Measurements from ENCODE around the gene ZBTB9.

Gene ZBTB9

DNA sequence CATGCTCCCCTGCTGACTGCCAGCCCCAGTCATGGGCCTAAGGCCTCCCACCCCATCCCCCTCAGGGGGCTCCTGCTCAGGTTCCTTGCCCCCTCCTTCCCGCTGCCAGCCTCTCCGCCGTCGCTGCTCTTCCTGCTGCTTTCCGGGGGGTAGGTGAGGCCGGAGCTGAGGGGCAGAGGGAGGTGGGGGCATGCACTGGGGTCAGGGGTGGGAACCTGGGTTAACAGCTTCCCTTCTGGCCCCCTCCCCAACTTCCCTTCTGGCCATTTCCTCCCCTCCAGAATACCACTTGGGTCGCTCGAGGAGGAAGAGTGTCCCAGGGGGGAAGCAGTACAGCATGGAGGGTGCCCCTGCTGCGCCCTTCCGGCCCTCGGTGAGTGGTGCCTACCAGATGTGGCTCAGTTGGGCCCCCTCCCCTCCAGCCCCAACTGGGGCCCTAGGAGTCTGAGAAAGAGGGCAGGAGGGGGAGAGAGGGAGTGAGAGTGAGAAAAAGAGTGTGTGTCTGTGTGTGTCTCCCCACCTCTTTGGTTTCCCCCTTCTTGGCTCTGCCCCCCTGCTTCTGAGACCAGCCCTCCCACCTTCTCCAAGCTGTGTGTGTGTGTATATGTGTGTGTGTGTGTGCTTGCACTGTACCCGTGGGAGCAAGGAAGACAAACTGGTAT lies 22.4 kb upstream of the ZBTB9 start:
- Histone ChIP-seq H3K27ac (no peak overlapping the region), H3K27me3 (ENCODE audit: insufficient read depth, low read depth, severe bottlenecking) (no peaks in the 10 kb centered on the region), H3K9me3 (ENCODE audit: severe bottlenecking) (no peaks in the 10 kb centered on the region), H3K4me3 (ENCODE audit: low read depth, low read length) (no peak overlapping the region), H3K36me3 (peaks cover 73% of the 10 kb centered on the region)
- TF ChIP-seq CTCF (IDR thresholded peaks at IDR 0.05; ENCODE audit: low read depth, low read length): no peak
- DNase-seq: no peak

DNA sequence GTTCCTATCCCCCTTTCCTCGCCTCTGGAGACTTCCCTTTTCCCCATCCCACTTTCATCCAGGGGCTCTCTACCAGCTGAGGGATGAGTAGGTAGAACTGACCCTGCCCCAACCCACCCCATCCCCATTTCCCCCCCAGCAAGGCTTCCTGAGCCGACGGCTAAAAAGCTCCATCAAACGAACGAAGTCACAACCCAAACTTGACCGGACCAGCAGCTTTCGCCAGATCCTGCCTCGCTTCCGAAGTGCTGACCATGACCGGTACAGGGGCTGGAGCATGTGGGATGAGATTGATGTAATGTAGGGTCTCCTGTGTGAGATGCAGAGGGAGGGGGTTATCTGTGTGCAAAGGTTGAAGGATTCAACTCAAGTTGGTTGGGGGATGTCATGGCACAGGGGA lies 21.8 kb upstream of the ZBTB9 start:
- Histone ChIP-seq H3K36me3 (peaks cover 76% of the 10 kb centered on the region), H3K9me3 (ENCODE audit: severe bottlenecking) (no peaks in the 10 kb centered on the region), H3K27ac (no peak overlapping the region), H3K4me3 (ENCODE audit: low read depth, low read length) (no peak overlapping the region), H3K27me3 (ENCODE audit: insufficient read depth, low read depth, severe bottlenecking) (no peaks in the 10 kb centered on the region)
- DNase-seq: no peak
- TF ChIP-seq CTCF (IDR thresholded peaks at IDR 0.05; ENCODE audit: low read depth, low read length): no peak

- TF ChIP-seq CTCF (IDR thresholded peaks at IDR 0.05; ENCODE audit: low read depth, low read length): no peak
- H3K27ac ChIP-seq: no peak overlapping the region
- DNase-seq: no peak
- H3K27me3 ChIP-seq (ENCODE audit: insufficient read depth, low read depth, severe bottlenecking): no peaks in the 10 kb centered on the region
- no peak overlapping the region for H3K4me3 ChIP-seq (ENCODE audit: low read depth, low read length)
- peaks cover 79% of the 10 kb centered on the region for H3K36me3 ChIP-seq
- no peaks in the 10 kb centered on the region for H3K9me3 ChIP-seq (ENCODE audit: severe bottlenecking)
Measured at GRCh38 chr6:33433001-33433543, 21.3 kb upstream of the ZBTB9 start.

DNA sequence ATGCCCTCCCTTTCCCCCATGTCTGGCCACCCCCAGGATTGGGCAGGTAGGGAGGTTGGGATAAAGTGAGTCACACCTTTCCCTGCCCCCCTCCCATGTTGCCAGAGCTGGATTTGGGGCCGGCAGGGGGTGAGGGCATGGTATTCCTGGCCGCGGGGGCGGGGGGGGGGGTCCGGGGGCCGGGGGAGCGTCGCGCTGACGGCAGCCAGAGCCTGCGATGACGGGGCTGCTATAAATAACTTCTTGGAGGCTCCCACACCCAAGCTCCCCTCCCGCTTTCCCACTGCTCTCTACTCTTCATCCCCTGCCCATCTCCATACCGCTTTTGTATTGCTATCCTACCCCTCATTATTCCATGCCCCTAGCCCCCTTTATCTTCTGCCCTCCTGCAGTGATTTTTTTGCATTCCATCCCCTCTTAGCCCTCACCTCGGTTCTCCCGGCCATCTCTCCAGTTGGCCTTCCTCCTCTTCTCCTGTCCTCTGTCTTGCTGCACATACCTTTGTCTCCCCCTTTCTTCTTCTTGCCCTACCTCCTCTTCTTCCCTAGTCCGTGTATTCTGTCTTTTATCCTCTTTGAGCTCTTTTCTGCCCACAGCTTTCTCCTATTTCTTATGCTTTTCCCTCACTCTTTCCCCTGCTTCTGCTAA lies 20.7 kb upstream of the ZBTB9 start:
- Histone ChIP-seq H3K27me3 (ENCODE audit: insufficient read depth, low read depth, severe bottlenecking) (no peaks in the 10 kb centered on the region), H3K36me3 (peaks cover 80% of the 10 kb centered on the region), H3K27ac (no peak overlapping the region), H3K4me3 (ENCODE audit: low read depth, low read length) (no peak overlapping the region), H3K9me3 (ENCODE audit: severe bottlenecking) (no peaks in the 10 kb centered on the region)
- DNase-seq: no peak
- TF ChIP-seq CTCF (IDR thresholded peaks at IDR 0.05; ENCODE audit: low read depth, low read length): no peak

GRCh38 chr6:33434961-33435360 lies 19.4 kb upstream of the ZBTB9 start:
- Histone ChIP-seq H3K36me3 (peaks cover 85% of the 10 kb centered on the region), H3K27ac (no peak overlapping the region), H3K4me3 (ENCODE audit: low read depth, low read length) (no peak overlapping the region), H3K27me3 (ENCODE audit: insufficient read depth, low read depth, severe bottlenecking) (no peaks in the 10 kb centered on the region), H3K9me3 (ENCODE audit: severe bottlenecking) (no peaks in the 10 kb centered on the region)
- no peak for TF ChIP-seq CTCF (IDR thresholded peaks at IDR 0.05; ENCODE audit: low read depth, low read length)
- DNase-seq: no peak
